Stimulated activated CD8-positive, alpha-beta memory T cell treated with anti-CD3 and anti-CD28 coated beads, Interleukin-12 subunit alpha, Interleukin-12 subunit beta, amount 100 ng/mL, for 4 hours (primary cell): ENCODE results near the gene WDR83.
"Not testable (repeated sequence)": the region's sequence is repeated elsewhere in the genome, so short reads cannot be mapped to it uniquely, and the experiment has no call there.

Experiments
- DNase-seq: peaks from one replicate; pipeline ENCODE4 v3.0.0-alpha.2; 2020; ENCODE audit warnings: low read depth

Gene WDR83, protein sequence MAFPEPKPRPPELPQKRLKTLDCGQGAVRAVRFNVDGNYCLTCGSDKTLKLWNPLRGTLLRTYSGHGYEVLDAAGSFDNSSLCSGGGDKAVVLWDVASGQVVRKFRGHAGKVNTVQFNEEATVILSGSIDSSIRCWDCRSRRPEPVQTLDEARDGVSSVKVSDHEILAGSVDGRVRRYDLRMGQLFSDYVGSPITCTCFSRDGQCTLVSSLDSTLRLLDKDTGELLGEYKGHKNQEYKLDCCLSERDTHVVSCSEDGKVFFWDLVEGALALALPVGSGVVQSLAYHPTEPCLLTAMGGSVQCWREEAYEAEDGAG

DNA sequence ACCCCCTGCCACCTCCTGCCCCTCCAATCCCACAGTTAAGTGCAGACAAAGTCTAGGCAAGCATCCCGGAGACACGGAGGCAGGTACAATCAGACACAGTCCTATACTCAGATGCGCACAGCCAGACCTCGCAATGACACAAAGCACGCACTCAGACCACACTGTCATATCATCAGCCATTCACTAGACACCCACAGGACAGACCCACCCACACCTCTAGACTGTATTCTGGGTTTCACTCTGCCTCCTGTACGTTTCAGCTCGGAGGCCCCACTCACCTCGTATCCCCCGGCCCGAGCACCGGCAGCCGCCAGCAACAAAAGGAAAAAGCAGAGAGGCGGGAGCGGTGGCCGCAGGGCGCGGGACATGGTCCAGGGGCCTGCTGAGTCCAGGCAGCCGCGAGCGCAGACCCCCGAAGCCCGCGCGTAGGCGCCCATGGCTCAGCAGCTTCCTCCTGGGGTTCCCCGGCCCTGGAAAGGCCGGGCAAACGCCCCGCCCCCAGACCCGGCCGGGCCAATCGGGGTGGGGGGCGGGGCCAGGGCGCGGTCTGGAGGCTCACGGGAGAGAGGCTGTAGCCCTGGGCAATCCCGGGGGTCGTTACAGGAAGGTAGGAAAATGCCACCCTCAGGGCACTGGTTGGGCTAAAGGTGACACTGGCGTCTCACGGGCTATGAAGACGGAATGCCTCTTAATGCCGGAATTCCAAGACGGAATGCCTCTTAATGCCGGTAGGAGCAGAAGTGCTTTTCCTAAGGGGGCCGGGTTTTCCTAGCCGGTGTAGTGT lies at the start of gene WDR83, which contains the start of gene MAN2B1:
WDR83 (plus strand) TSS at position 543 of the 784 bp plus-strand sequence. CDS start 2,984 bp downstream, outside the sequence.
MAN2B1 (minus strand) TSS at position 478 of the 784 bp plus-strand sequence; CDS start at position 437, 41 bp downstream.
- peak; percentile 75 for DNase-seq

DNA sequence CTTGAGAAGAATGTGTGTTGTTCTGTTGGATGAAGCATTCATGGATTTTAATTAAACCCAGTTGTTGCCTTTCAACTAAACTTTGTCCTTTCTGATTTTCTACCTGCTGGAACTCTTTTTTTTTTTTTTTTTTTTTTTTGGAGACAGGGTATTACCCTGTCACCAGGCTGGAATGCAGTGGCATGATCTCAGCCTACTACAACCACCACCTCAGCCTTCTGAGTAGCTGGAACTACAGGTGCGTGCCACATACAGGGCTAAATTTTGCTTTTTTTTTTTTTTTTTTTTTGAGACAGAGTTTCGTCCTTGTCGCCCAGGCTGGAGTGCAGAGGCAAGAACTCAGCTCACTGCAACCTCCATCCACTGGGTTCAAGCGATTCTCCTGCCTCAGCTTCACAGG lies 49.0 kb upstream of the WDR83 start:
- DNase-seq, result no peak

DNA sequence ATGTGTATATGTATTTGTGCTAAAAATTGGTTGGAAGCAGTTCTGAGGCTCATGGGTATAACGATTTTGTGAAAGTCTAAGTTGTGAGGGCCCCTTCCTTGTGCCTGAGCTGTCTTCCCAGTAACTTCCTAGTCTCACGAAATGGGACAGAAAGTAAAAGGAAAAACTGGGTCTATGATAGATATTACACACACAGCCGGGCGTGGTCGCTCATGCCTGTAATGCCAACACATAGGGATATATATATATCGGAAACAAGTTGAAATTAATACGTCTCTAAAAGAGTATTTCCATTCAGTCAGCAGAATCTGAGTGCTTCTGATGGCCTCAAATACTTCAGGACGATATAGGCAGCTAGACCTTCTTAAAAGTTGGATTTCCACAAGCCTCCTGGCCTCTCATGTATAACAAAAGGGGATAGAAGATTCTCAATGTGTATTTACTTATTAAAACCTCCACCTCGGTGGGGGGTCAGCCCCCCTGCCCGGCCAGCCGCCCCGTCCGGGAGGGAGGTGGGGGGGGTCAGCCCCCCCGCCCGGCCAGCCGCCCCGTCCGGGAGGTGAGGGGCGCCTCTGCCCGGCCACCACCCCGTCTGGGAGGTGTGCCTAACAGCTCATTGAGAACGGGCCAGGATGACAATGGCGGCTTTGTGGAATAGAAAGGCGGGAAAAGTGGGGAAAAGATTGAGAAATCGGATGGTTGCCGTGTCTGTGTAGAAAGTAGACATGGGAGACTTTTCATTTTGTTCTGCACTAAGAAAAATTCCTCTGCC lies 45.2 kb upstream of the WDR83 start:
- DNase-seq, result not testable (repeated sequence)

DNA sequence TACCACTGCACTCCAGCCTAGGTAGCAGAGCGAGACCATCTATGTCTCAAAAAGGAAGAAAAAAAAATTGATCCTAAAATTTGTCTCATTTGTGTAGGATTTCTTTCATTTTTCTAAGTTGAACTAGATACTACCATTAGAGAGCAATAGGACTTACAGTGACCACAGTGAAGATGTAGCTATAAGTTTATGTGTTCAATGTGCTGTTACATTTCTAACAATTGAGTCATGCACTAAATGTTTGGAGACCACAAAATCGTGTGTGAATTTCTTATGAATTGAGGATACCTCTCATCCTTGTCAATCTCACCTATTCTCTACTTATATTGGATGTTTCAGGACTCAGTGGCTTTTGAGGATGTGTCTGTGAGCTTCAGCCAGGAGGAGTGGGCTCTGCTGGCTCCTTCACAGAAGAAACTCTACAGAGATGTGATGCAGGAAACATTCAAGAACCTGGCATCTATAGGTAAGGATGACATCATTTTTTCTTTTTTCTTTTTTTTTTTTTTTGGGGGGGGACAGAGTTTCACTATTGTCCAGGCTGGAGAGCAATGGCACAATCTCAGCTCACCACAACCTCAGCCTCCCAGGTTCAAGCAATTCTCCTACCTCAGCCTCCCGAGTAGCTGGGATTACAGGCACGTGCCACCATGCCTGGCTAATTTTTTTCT lies 43.1 kb upstream of the WDR83 start:
- no peak for DNase-seq

DNA sequence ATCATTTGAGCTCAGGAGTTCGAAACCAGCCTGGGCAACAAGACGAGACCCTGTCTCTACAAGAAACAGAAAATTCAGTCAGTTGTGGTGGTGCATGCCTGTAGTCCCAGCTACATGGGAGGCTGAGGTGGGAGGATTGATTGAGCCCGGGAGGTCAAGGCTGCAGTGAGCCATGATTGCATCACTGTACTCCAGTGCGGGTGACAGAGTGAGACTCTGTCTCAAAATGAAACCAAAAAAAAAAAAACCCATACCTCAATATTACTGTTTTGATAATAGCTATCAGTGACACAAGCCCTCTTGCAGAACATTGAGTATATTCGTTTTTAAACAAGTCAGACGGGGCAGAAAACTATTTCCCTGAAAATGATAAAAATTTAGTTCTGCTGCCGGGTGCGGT lies 39.6 kb upstream of the WDR83 start:
- no peak for DNase-seq

DNA sequence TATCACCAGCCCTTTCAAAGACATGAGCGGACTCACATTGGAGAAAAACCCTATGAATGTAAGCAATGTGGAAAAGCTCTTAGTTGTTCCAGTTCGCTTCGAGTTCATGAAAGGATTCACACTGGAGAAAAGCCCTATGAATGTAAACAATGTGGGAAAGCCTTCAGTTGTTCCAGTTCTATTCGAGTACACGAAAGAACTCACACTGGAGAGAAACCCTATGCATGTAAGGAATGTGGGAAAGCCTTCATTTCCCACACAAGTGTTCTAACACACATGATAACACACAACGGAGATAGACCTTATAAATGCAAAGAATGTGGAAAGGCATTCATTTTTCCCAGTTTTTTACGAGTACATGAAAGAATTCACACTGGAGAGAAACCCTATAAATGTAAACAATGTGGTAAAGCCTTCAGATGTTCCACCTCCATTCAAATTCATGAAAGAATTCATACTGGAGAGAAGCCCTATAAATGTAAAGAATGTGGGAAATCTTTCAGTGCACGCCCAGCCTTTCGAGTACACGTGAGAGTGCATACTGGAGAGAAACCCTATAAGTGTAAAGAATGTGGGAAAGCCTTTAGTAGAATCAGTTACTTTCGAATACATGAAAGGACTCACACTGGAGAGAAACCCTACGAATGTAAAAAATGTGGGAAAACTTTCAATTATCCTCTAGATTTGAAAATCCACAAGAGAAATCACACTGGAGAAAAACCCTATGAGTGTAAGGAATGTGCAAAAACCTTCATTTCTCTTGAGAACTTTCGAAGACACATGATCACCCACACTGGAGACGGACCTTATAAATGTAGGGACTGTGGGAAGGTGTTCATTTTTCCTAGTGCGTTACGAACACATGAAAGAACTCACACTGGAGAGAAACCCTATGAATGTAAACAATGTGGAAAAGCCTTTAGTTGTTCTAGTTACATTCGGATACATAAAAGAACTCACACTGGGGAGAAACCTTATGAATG lies 38.3 kb upstream of the WDR83 start:
- no peak for DNase-seq

DNA sequence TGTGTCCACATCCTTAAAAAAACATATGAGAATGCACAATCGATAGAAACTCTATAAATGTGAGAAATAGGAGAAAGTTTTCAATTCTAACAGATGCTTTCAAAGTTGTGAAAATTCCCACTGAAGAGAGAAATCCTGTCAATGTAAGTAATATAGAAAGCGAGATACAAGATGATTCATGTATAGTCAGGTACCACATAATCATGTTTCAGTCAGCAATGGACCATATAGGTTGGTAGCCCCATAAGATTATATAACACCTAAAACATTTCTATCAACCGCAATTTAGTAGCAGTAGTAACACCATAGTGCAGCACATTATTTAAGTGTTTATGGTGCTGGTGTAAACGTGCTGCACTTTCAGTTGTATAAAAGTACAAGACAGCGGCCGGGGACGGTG lies 37.4 kb upstream of the WDR83 start:
- no peak for DNase-seq

DNA sequence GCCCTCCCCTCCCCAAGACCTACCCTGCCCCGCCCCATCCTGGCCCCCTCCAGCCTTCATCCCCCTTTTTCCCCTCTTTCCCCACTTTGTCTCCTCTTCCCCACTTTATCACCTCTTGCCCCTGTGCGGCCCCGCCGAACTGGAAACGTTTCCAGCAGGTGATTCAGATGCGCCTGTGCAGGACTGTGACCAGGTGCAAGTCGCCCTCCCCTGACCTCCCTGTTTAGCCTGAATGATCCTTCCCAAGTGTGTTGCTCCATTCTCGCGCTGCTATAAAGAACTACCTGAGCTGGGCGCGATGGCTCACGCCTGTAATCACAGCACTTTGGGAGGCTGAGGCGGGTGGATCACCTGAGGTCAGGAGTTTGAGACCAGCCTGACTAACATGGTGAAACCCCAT lies 30.0 kb upstream of the WDR83 start:
- DNase-seq, result no peak

DNA sequence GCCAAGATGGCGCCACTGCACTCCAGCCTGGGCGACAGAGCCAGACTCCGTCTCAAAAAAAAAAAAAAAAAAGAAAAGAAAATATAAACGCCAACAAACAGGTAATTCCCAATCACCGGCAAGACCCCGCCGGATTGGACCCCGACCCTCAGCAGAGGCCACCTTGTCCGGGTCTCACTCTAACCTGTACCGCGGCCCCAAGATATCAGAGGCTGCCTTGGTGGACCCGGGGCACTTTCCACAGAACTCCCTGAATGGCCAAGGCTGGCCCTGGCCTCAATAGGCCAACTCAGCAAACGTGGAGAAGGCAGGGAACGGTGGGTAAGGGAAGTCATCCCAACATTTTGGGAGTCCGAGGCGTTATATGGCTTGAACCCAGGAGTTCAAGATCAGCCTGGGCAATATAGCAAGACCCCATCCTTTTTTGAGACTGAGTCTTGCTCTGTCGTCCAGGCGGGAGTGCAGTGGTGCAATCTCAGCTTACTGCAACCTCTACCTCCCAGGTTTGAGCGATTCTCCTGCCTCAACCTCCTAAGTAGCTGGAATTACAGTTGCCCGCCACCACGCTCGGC lies 27.9 kb upstream of the WDR83 start:
- no peak for DNase-seq

DNA sequence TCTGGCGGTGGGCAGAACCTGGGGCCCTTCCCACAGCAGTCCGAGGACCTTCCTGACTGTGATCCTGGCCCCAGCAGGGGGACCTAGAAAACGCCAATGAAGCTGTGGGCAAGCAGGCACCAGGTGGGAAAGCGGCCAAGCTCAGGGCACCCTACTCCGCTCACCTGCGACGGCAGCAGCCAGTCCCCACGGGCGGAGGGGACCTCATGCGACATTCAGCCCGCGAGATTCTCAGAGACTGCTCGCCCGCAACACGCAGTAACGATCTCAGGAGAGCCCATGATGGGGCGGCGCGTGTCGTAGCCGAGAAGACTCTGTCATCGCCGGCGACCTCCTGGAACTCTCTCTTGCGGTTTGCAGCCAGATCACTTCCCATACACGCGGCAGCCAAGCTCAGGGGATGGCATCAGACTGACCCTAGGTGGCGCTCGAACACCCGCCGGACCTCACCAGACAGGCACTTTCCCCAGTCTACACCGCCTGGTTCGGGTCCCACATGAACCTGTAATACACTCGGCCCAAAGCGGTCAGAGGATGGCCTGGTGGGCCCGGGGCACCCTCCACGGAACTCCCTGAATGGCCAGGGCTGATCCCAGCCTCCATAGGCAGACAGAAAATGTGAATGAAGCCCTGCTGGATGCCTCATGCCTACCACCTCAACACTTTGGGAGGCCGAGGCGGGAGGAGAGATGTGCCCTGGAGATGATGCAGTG lies 26.6 kb upstream of the WDR83 start:
- peak; percentile 74 for DNase-seq

DNA sequence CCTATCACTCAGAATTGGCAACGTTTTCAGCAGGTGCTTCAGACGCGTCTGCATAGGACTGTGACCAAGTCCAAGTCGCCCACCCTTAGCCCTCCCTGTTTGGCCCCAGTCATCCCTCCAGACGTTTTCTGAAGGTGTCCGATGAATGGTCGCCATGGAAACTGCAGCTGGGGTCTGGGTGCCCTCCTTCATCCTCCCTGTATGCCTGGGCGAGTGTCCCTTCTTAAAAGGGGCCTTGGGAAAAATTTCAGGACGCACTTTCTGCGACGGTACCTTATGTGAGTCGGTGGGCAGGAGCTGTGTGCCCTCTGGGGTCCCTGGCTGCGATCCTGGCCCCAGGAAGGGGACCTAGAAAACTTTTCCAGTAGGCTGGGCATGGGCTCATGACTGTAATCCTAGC lies 25.2 kb upstream of the WDR83 start:
- no peak for DNase-seq

DNA sequence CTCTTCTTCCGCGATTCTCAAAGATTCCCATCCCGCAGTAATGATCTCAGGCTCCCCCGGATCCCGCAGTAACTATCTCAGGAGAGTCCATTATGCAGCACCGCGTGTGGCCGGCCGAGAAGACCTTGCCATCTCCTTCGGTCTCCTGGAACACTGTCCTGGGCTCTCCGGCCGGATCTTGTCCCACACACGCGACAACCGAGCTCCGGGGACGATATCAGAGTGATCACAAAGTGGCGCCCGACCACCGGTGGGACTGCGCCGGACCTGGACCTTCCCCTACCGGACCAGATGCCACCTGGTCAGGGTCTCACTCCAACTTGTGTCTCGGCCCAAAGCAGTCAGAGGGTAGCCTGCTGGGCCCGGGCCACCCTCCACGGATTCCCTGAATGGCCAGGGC lies 24.1 kb upstream of the WDR83 start:
- DNase-seq, result no peak

DNA sequence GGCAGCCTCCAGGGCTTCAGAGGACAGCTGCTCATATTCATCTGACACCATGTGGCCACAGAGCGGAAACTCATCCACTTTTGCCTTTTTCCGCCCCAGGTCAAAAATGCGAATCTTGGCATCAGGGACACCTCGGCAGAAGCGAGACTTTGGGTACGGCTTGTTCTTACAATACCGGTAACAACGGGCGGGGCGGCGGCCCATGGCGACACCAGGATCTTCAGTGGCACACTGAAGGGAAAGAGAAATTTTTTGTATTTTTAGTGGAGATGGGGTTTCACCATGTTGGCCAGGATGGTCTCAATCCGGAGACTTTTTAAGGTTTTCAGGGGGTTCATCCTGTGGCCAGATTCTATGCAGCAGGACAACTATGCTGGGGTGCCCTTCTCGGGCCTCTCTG lies 22.9 kb upstream of the WDR83 start:
- not testable (repeated sequence) for DNase-seq

DNA sequence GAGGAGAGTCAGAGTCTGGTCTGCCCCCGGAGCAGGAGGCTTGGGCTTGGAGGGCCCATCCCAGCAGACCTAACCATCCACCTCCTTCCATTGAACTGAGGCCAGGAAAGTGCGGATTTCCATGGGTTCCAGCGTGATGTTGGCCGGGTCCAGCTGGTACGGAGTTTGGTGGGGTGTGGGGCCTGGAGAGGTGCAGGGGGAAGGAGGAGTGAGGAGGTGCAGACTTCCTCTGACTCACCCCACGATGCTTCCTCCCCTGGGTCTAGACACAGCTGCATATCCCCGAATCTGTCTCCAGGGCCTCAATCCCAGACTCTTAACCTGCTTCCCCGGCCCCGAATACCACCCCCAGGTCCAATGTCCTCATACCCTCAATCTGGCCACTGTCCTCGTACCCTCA lies 20.1 kb upstream of the WDR83 start:
- no peak for DNase-seq

DNA sequence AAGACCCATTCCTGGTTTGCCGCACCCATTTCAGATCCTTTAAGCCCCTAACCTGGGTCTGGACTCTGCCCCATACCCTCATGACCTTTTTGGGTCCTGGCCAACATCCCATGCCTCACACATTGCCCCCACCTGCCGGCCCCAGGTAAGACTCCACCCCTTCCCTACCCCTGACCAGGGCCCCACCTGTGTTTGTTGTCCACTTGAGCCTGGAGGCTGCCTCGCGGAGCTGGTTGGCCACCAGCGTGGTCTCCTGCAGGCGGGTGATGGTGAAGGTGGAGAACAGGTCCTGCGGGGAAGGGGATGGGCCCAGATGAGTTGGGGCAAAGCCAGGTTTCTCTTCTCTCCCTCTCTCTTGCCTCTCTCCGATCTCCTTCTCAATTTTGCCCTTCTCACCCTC lies 19.6 kb upstream of the WDR83 start:
- DNase-seq, result no peak

DNA sequence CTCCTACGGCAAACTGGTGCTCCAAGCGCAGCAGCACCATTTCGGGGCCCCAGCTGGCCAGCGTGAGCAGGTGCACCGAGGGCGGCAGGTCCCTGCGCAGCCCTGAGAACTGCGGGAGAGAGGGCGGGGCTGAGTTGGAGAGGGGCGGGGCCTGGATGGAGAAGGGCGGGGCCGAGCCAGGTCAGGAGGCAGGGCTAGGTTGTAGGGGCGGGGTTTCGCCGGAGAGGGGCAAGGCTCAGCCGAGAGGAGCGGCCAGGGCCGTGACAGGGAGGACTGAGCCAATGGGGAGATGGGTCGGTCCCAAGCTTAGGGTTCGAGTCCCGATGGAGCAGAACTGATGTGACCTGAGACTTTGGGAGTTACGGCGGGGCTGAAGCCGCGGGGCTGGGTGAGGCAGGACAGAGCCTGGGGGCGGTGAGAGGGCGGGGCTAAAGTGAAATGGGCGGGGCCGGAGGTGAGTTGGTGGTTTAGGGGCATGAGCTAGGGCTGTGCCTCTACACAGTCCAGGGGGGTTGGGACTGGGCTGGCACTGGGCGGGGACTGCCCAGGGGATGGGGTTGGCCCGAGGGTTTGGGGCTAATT lies 19.0 kb upstream of the WDR83 start:
- DNase-seq, result no peak

DNA sequence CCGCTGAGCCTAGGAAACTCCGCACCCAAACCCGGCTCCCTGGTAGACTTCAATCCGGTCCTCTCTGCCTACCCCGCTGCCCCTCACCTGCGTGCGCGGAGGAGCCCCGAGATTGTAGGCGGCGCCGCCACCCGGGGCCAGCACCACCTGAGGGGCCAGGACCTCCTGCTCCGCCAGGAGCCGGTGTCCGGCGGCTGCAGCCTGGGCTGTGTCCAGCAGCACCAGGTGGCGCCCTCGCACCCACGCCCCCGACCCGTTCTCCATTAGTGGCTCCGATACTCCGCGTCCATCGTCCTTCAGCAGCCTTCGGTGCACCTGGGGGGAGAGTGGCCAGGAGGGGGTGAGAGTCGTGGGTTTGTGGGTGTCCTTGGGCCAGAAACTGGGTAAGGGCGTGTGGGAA lies 18.5 kb upstream of the WDR83 start:
- no peak for DNase-seq

DNA sequence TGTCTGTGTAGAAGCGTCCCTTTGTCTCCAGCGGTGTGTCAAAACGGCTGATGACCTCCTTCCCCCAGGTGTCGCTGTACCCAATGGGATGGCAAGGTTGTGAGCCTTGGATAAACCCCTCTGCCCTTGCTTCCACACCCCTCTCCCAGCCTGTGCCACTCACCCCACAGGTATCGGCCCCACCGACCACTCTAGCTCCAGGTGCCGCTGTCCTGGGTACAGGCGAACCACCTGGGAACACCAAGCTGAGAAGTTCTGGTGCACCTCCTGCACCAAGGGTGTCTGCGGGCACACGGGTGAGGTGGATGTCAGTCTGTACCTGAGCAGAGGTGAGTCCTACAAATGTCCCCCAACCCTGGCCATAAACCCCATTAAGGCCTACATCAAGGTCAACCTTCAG lies 16.7 kb upstream of the WDR83 start:
- no peak for DNase-seq

DNA sequence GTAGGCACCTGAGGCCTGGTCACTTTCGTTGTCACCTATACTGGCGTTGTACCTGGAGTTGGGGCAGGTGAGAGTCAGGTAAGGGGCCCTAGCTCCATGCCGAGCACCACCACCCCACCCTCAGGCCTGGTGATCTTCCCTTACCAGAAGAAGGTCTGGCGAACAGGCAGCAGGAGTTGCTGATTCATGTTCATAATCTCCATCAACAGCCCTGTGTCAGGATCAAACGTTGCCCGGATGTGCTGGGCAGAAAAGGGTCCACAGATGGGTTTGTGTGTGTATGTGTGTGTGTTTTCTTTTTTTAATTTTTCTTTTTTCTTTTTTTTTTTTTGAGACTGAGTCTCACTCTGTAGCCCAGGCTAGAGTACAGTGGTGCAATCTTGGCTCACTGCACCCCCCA lies 14.4 kb upstream of the WDR83 start:
- DNase-seq, result no peak

DNA sequence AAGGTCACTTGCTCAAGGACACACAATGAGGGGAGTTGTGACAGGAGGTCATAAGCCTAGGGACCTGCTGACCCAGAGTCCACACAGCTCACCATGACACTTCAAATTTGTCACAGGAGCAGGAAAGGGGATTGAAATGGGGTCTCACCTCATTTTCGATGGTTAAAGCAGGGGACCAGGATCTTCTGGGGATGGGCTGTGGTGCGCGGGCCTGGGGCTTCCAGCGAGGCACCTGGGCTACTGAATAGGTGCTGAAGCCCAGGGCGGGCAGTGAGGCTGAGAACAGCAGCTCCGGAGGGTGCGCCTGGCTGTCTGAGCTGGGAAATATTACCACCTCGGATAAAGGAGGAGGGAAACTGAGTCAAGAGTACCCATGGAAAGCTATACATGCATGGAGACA lies 11.1 kb upstream of the WDR83 start:
- DNase-seq, result no peak
